ENCODE data around the gene ARHGEF28. TPM values are rescaled to one million over a fixed set of nuclear protein-coding genes. Genes with fewer than 3 reads are reported as not detected.
A peak's percentile ranks its signal among the peaks of the same experiment; 100 is the strongest.

The ARHGEF28 gene
- total and polyA plus RNA-seq, 2 of the 13 experiments (the other 11 are each of a cell fraction or from before 2014, with no cell fraction given): 17.4 to 34.1 TPM

DNA sequence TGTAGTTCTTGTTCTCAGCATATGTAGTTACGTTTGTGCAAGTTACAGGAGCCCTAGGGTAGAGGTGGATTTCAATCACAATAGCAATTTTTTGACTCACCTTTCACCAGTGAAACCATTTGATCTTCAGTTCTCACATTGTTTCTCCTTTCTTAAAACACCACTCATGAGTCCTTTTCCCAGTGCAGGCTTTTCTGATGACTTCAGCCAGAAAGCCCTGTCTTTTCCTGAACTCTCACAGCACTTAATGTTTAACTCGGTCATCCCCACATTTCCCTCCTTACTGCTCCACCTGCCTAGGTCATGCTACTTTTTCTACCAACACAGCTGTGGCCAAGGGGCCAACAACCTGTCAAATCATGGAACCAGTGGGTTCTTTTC lies 37.9 kb downstream of the ARHGEF28 start (continued):
- TF ChIP-seq, protein P1, sequence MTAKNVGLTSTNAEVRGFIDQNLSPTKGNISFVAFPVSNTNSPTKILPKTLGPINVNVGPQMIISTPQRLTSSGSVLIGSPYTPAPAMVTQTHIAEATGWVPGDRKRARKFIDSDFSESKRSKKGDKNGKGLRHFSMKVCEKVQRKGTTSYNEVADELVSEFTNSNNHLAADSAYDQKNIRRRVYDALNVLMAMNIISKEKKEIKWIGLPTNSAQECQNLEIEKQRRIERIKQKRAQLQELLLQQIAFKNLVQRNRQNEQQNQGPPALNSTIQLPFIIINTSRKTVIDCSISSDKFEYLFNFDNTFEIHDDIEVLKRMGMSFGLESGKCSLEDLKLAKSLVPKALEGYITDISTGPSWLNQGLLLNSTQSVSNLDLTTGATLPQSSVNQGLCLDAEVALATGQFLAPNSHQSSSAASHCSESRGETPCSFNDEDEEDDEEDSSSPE (CRISPR knock-in tag; IDR thresholded peaks at IDR 0.05): peak; percentile 34; the same call in 1 of the 2 replicates
- TF ChIP-seq, protein P2, sequence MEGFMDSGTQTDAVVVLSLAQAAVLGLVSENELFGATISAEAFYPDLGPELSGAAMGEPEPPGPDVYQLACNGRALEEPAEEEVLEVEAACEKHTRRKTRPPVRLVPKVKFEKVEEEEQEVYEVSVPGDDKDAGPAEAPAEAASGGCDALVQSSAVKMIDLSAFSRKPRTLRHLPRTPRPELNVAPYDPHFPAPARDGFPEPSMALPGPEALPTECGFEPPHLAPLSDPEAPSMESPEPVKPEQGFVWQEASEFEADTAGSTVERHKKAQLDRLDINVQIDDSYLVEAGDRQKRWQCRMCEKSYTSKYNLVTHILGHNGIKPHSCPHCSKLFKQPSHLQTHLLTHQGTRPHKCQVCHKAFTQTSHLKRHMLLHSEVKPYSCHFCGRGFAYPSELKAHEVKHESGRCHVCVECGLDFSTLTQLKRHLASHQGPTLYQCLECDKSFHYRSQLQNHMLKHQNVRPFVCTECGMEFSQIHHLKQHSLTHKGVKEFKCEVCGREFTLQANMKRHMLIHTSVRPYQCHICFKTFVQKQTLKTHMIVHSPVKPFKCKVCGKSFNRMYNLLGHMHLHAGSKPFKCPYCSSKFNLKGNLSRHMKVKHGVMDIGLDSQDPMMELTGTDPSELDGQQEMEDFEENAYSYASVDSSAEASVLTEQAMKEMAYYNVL (CRISPR knock-in tag; IDR thresholded peaks at IDR 0.05; ENCODE audit: borderline replicate concordance): peak; percentile 45; the same call in 1 of the 2 replicates
- TF ChIP-seq SOX6 (IDR thresholded peaks at IDR 0.05) (no peak), SOX6 (CRISPR knock-in tag; IDR thresholded peaks at IDR 0.05) (peak; percentile 19; the same call in 1 of the 2 replicates), EP300 (IDR thresholded peaks at IDR 0.05; ENCODE audit: low read depth in 2 of 2, low read length in 2 of 2) (no peak), EP300 (CRISPR knock-in tag; IDR thresholded peaks at IDR 0.05; ENCODE audit: borderline replicate concordance) (no peak), GATA4 (IDR thresholded peaks at IDR 0.05; ENCODE audit: borderline replicate concordance, low read depth) (no peak), ZNF354B (CRISPR knock-in tag; IDR thresholded peaks at IDR 0.05) (0 out of 2 replicates have a peak, but pooled peaks have one; percentile 52), SUZ12 (IDR thresholded peaks at IDR 0.05; ENCODE audit: low read depth, low read length) (no peak)
- TF ChIP-seq, protein P3, sequence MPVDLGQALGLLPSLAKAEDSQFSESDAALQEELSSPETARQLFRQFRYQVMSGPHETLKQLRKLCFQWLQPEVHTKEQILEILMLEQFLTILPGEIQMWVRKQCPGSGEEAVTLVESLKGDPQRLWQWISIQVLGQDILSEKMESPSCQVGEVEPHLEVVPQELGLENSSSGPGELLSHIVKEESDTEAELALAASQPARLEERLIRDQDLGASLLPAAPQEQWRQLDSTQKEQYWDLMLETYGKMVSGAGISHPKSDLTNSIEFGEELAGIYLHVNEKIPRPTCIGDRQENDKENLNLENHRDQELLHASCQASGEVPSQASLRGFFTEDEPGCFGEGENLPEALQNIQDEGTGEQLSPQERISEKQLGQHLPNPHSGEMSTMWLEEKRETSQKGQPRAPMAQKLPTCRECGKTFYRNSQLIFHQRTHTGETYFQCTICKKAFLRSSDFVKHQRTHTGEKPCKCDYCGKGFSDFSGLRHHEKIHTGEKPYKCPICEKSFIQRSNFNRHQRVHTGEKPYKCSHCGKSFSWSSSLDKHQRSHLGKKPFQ (CRISPR knock-in tag; IDR thresholded peaks at IDR 0.05; ENCODE audit: insufficient replicate concordance): no peak
- TF ChIP-seq, protein P4, sequence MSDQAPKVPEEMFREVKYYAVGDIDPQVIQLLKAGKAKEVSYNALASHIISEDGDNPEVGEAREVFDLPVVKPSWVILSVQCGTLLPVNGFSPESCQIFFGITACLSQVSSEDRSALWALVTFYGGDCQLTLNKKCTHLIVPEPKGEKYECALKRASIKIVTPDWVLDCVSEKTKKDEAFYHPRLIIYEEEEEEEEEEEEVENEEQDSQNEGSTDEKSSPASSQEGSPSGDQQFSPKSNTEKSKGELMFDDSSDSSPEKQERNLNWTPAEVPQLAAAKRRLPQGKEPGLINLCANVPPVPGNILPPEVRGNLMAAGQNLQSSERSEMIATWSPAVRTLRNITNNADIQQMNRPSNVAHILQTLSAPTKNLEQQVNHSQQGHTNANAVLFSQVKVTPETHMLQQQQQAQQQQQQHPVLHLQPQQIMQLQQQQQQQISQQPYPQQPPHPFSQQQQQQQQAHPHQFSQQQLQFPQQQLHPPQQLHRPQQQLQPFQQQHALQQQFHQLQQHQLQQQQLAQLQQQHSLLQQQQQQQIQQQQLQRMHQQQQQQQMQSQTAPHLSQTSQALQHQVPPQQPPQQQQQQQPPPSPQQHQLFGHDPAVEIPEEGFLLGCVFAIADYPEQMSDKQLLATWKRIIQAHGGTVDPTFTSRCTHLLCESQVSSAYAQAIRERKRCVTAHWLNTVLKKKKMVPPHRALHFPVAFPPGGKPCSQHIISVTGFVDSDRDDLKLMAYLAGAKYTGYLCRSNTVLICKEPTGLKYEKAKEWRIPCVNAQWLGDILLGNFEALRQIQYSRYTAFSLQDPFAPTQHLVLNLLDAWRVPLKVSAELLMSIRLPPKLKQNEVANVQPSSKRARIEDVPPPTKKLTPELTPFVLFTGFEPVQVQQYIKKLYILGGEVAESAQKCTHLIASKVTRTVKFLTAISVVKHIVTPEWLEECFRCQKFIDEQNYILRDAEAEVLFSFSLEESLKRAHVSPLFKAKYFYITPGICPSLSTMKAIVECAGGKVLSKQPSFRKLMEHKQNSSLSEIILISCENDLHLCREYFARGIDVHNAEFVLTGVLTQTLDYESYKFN (CRISPR knock-in tag; conservative IDR thresholded peaks at IDR 0.05): peak; percentile 14; the same call in 1 of the 2 replicates
- TF ChIP-seq, protein P5, sequence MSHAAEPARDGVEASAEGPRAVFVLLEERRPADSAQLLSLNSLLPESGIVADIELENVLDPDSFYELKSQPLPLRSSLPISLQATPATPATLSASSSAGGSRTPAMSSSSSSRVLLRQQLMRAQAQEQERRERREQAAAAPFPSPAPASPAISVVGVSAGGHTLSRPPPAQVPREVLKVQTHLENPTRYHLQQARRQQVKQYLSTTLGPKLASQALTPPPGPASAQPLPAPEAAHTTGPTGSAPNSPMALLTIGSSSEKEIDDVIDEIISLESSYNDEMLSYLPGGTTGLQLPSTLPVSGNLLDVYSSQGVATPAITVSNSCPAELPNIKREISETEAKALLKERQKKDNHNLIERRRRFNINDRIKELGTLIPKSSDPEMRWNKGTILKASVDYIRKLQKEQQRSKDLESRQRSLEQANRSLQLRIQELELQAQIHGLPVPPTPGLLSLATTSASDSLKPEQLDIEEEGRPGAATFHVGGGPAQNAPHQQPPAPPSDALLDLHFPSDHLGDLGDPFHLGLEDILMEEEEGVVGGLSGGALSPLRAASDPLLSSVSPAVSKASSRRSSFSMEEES (CRISPR knock-in tag; IDR thresholded peaks at IDR 0.05): 0 out of 2 replicates have a peak, but pooled peaks have one; percentile 34
- TF ChIP-seq, protein P6, sequence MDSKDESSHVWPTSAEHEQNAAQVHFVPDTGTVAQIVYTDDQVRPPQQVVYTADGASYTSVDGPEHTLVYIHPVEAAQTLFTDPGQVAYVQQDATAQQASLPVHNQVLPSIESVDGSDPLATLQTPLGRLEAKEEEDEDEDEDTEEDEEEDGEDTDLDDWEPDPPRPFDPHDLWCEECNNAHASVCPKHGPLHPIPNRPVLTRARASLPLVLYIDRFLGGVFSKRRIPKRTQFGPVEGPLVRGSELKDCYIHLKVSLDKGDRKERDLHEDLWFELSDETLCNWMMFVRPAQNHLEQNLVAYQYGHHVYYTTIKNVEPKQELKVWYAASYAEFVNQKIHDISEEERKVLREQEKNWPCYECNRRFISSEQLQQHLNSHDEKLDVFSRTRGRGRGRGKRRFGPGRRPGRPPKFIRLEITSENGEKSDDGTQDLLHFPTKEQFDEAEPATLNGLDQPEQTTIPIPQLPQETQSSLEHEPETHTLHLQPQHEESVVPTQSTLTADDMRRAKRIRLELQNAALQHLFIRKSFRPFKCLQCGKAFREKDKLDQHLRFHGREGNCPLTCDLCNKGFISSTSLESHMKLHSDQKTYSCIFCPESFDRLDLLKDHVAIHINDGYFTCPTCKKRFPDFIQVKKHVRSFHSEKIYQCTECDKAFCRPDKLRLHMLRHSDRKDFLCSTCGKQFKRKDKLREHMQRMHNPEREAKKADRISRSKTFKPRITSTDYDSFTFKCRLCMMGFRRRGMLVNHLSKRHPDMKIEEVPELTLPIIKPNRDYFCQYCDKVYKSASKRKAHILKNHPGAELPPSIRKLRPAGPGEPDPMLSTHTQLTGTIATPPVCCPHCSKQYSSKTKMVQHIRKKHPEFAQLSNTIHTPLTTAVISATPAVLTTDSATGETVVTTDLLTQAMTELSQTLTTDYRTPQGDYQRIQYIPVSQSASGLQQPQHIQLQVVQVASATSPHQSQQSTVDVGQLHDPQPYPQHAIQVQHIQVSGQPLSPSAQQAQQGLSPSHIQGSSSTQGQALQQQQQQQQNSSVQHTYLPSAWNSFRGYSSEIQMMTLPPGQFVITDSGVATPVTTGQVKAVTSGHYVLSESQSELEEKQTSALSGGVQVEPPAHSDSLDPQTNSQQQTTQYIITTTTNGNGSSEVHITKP (CRISPR knock-in tag; IDR thresholded peaks at IDR 0.05; ENCODE audit: low read depth): 0 out of 2 replicates have a peak, but pooled peaks have one; percentile 40
- TF ChIP-seq, protein P7, sequence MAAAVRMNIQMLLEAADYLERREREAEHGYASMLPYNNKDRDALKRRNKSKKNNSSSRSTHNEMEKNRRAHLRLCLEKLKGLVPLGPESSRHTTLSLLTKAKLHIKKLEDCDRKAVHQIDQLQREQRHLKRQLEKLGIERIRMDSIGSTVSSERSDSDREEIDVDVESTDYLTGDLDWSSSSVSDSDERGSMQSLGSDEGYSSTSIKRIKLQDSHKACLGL (CRISPR knock-in tag; IDR thresholded peaks at IDR 0.05): no peak
